Esophagus squamous epithelium (tissue), 5 donors: ENCODE results near the gene MYH14. TPM values are rescaled to one million over a fixed set of nuclear protein-coding genes. Genes with fewer than 3 reads are reported as not detected.
"Not testable (repeated sequence)": the region's sequence is repeated elsewhere in the genome, so short reads cannot be mapped to it uniquely, and the experiment has no call there.

Experiments used
- DNase-seq: peaks from one replicate; lab custom pipeline; 2025; lab: John Stamatoyannopoulos, UW
- H3K27ac ChIP-seq, 4 donors: fragments of 200-600 bp; sonication (generic); one replicate each; pipeline ENCODE4 v1.5.1; 2016 to 2019; ENCODE audit warnings: mild to moderate bottlenecking in 1 of 4
- H3K27me3 ChIP-seq, 4 donors: fragments of 200-600 bp; sonication (generic); 1 replicate in 3 of 4; 2 replicates in 1 of 4; pipeline versions ENCODE4 v1.5.1 to v1.6.0; 2017 to 2021; ENCODE audit warnings: antibody characterized with exemption in 1 of 4
- H3K36me3 ChIP-seq, 3 donors: fragments of 200-600 bp; sonication (generic); one replicate each; pipeline ENCODE4 v1.5.1; 2016 to 2019
- H3K4me1 ChIP-seq, 3 donors: fragments of 200-600 bp; sonication (generic); one replicate each; pipeline ENCODE4 v1.5.1; 2017 to 2019
- H3K4me3 ChIP-seq, 4 donors: fragments of 200-600 bp; sonication (generic); 1 replicate in 3 of 4; 2 replicates in 1 of 4; pipeline ENCODE4 v1.5.1; 2016 to 2019; ENCODE audit warnings: mild to moderate bottlenecking in 2 of 4, moderate library complexity in 1 of 4
- H3K9me3 ChIP-seq, 3 donors: fragments of 200-600 bp; sonication (generic); one replicate each; pipeline ENCODE4 v1.5.1; 2016 to 2019
- POLR2A ChIP-seq, 4 donors: fragments of 450-650 bp; IDR thresholded peaks; one replicate each; pipeline ENCODE4 v1.6.1; 2017; ENCODE audit warnings: antibody characterized with exemption in 4 of 4, mild to moderate bottlenecking in 4 of 4, moderate library complexity in 3 of 4
- WGBS, 2 donors: methylation state at CpG; one replicate each; pipeline ENCODE4 v1.1.5; 2018; 5-methylcytosine and 5-hydroxymethylcytosine counted together
- intact Hi-C: fragments of 100-400 bp; cut with DNase I; formaldehyde crosslinking; loops from one replicate; pipeline ENCODE4 v1.15.0; 2022
- total RNA-seq, 4 donors: library from RNA; depleted of rRNA; stranded (reverse); fragments of >200 nt; gene quantifications; one replicate each; pipeline ENCODE4 v1.1.0, GENCODE V29; 2016
- TF ChIP-seq, protein P1 (sequence below), 6 experiments: fragments of 450-650 bp in 4 of 6; fragments of 200-600 bp in 2 of 6; sonication (generic) in 2 of 6; IDR thresholded peaks; one replicate each; pipeline ENCODE4 v1.5.1; 2016 to 2019; ENCODE audit warnings: antibody characterized with exemption in 6 of 6, mild to moderate bottlenecking in 4 of 6, moderate library complexity in 4 of 6
- donor health status: DM: yes; HTN: yes; CAD: no.

Gene MYH14
- total RNA-seq, 4 donors from 2014 or later, result 31.1 to 141 (median 39.0) TPM

DNA sequence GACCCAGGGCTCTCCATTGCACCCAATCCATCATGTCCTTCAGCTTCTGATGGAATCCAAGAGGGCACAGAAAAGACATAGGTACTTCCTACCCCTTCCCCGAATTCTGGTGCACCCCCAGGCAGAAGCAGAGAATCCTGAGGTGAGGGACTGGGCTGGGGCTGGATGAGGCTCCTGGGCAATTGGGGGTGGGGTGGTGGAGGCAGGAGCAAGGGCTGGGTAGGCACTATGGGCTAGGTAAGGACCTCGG, 128.5 kb downstream of the MYH14 start:
- Histone ChIP-seq H3K36me3 (no peaks in the 10 kb centered on the region), H3K4me1 (peaks cover 10 to 70% (median 16%) of the 10 kb centered on the region in 3 donors), H3K27me3 (peaks cover 4 to 86% (median 19%) of the 10 kb centered on the region in 4 donors), H3K9me3 (peaks cover 0 to 6% (median 0%) of the 10 kb centered on the region in 3 donors), H3K27ac (peak overlapping the region in 1 of 4 donors; percentile 75), H3K4me3 (peak overlapping the region in 1 of 4 donors; percentile 61)
- no peak for TF ChIP-seq POLR2A (IDR thresholded peaks at IDR 0.05)
- WGBS, 2 donors, result 6% methylated on average over 2 of the region's 2 CpGs; no CpG with 5 or more reads in 1 of the 2 donors
- no peak for DNase-seq
- intact Hi-C loops, result no loop called here

DNA sequence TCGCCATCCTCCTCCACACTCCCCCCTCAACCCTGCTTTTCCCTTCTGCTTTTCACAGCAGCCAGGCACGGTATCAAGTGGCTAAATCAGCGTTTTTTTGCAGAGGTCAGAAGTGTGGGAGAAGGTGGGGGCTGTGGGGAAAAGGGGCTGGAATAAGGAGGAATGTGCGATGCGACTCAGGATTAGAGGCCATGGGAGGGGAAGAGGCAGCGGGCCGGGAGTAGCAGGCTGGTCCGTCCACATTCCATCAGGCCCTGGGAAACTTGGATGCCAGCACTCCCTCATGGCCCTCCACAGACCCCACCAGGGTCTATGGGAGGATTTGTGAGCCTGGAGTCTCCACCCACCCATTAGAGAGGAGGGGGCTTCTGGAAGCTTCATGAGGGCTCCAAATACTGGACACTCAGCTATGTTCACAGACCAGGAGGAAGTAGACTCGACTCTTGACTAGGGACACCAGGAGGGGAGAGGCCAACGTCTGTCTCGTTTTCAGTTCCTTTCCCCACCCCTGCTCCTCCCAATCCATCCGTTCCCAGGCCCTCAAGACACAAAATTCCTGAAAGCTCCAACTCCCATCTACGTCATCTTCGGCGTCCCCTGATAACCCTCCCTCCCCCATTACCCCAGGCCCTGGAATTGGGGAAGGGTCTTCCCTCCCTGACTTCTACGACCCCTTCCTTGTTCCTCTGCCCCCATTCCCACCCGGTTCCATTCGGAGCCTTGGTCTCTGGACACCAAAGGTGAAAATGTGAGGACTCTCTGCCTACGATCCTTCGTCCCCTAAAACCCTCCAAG, 129.0 kb downstream of the MYH14 start:
- no peak for DNase-seq
- 8 to 15% methylated on average over 17 to 19 of the region's 20 CpGs for WGBS, 2 donors
- peak overlapping the region in 3 of 4 donors; percentile 19 to 75 (median 65) for H3K27ac ChIP-seq
- TF ChIP-seq, protein P1, sequence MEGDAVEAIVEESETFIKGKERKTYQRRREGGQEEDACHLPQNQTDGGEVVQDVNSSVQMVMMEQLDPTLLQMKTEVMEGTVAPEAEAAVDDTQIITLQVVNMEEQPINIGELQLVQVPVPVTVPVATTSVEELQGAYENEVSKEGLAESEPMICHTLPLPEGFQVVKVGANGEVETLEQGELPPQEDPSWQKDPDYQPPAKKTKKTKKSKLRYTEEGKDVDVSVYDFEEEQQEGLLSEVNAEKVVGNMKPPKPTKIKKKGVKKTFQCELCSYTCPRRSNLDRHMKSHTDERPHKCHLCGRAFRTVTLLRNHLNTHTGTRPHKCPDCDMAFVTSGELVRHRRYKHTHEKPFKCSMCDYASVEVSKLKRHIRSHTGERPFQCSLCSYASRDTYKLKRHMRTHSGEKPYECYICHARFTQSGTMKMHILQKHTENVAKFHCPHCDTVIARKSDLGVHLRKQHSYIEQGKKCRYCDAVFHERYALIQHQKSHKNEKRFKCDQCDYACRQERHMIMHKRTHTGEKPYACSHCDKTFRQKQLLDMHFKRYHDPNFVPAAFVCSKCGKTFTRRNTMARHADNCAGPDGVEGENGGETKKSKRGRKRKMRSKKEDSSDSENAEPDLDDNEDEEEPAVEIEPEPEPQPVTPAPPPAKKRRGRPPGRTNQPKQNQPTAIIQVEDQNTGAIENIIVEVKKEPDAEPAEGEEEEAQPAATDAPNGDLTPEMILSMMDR (IDR thresholded peaks at IDR 0.05), result no peak
- TF ChIP-seq POLR2A (IDR thresholded peaks at IDR 0.05), result no peak
- H3K36me3 ChIP-seq, result no peaks in the 10 kb centered on the region
- peak overlapping the region in 3 of 4 donors; percentile 43 to 61 (median 46) for H3K4me3 ChIP-seq
- intact Hi-C loops, result no loop called here
- H3K9me3 ChIP-seq, result peaks cover 0 to 6% (median 0%) of the 10 kb centered on the region in 3 donors
- H3K27me3 ChIP-seq, result peaks cover 4 to 81% (median 16%) of the 10 kb centered on the region in 4 donors
- H3K4me1 ChIP-seq, result peaks cover 10 to 65% (median 16%) of the 10 kb centered on the region in 3 donors

DNA sequence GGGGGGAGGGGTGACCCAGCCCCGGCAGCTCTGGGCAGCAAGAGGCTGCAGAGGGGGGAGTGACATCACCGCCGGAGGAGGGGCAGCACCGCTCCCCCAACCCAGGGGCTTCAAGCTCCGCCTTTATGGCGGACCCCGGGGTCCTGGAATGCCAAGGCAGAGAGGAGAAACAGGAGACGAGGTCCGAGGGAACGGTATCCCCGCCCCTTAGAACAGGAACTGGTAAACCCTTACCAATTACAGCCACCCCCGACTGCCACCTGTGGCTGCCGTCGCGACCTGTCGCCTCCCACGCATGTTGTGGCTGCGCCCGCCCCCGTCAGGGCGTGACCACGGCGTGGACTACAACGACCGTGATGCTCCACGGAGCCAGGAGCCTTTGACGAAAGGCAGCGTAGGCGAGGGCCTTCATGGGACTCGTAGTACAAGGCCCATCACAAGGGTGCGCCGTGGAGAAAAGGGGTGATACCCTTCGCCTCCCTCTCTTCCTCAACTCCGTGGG, 129.9 kb downstream of the MYH14 start:
- peaks cover 4 to 72% (median 11%) of the 10 kb centered on the region in 4 donors for H3K27me3 ChIP-seq
- DNase-seq, result peak; percentile 52
- 0% methylated on average over 2 of the region's 34 CpGs for WGBS, 2 donors
- peak overlapping the region; percentile 19 to 75 (median 65) for H3K27ac ChIP-seq
- TF ChIP-seq, protein P1 (IDR thresholded peaks at IDR 0.05), result no peak
- TF ChIP-seq POLR2A (IDR thresholded peaks at IDR 0.05), result no peak
- peaks cover 10 to 58% (median 16%) of the 10 kb centered on the region in 3 donors for H3K4me1 ChIP-seq
- H3K4me3 ChIP-seq, result peak overlapping the region; percentile 13 to 61 (median 44)
- H3K9me3 ChIP-seq, result peaks cover 0 to 6% (median 0%) of the 10 kb centered on the region in 3 donors
- intact Hi-C loops, result no loop called here
- no peaks in the 10 kb centered on the region for H3K36me3 ChIP-seq

DNA sequence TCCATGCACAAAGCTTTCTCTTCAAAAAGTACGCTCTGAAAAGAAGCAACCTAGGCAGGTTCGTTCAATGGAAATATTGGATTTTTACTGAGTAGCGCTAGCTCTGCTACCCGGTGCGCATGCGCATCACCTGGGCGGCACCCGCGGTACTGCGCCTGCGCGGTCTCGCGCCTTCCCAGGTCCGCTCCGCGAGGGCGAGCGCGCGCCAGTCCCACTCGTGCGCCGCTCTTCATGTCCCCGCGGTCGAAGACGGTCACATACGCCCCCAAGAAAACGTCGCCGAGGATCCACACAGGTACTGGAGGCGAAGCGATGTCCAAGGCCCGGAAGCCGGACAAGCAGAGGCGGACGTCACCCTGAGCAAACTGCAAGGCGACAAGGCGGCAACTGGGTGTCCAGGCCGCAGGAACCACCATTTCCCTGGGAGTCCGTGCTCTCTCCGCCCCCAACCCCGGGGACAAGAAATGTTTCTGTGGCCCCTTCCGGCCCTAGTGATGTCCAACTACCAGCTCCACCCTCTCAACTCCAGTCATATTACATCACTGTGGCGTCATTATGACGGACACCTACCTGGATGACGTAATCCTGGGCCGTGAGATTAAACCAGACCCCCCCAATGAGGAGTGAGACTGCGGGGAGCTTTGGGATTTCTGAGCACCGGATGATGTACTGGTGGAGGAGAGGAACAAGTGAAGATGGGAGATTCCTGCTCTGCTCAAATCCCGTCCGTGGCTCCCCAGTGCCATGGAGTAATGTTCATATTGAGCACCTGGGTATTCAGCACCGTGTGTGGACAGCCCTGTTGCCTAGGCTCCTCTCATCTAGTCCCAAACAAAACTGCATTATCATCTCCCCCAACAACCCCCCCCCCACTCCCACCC, 130.6 kb downstream of the MYH14 start:
- peak in 1 of 4 donors; percentile 52 for TF ChIP-seq POLR2A (IDR thresholded peaks at IDR 0.05)
- TF ChIP-seq, protein P1 (IDR thresholded peaks at IDR 0.05), result peak in 1 of 6 experiments; percentile 15
- intact Hi-C loops, result no loop called here
- H3K36me3 ChIP-seq, result no peaks in the 10 kb centered on the region
- peaks cover 10 to 55% (median 16%) of the 10 kb centered on the region in 3 donors for H3K4me1 ChIP-seq
- peak overlapping the region; percentile 13 to 61 (median 44) for H3K4me3 ChIP-seq
- WGBS, 2 donors, result 21 to 25% methylated on average over 22 to 27 of the region's 54 CpGs
- DNase-seq, result no peak
- peaks cover 0 to 6% (median 0%) of the 10 kb centered on the region in 3 donors for H3K9me3 ChIP-seq
- peak overlapping the region; percentile 15 to 75 (median 65) for H3K27ac ChIP-seq
- H3K27me3 ChIP-seq, result peaks cover 4 to 68% (median 11%) of the 10 kb centered on the region in 4 donors

DNA sequence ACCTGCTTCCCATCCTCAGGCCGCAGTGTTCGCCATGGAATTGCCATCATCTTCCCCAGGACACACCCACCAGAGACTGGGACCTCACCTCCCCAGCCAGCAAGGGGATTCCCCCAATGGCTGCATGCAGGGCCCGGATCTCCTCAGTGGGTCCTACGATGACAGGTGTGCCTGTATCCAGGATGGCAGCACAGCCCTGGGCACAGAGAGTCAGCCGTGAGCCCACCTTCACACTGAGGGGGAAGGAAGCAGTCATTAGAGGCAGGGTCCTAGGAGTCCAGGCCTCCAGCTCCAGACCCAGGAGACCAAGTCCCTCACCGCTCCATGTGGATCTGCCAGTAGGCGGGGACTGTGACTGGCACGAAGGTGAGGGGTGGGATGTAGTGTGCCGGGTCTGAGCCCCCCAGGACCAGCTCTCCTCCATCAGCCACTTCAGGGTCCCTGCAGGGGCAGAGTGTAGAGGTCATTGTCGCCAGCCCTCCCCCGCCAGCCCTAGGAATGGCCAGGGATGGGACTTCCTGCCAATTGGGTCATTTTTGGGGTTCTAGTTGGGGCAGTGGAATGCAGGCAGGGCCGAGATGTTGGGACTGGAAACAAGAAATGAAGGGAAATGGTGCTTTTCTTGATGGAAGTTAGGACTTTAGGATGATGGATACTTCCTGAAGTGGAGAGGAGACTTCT, 131.5 kb downstream of the MYH14 start:
- Histone ChIP-seq H3K9me3 (peaks cover 0 to 3% (median 0%) of the 10 kb centered on the region in 3 donors), H3K4me3 (no peak overlapping the region), H3K4me1 (peaks cover 7 to 46% (median 11%) of the 10 kb centered on the region in 3 donors), H3K27me3 (peaks cover 4 to 59% (median 11%) of the 10 kb centered on the region in 4 donors), H3K27ac (no peak overlapping the region), H3K36me3 (no peaks in the 10 kb centered on the region)
- TF ChIP-seq POLR2A (IDR thresholded peaks at IDR 0.05), result no peak
- TF ChIP-seq, protein P1 (IDR thresholded peaks at IDR 0.05), result no peak
- no peak for DNase-seq
- intact Hi-C loops, result no loop called here
- WGBS, 2 donors, result 81 to 100% methylated on average over 1 to 4 of the region's 12 CpGs

DNA sequence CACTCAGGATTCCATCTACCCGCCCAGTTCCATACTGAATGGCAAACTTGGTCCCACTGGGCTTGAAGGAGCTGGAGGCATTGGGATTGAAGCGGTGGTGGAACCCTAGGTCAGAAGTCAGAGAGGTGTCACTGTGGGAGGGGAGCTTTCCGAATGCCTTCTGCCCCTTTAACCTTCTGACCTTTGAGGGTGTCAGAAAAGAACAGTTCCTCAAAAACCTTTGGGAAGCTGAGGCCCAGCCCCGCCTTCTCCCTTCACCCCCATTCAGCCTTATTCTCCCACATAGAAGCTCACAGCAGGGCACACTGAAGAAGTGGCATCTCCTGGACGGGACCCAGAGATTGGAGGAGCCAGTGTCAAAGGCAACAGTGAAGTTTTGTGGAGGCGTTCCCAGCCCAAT, 133.6 kb downstream of the MYH14 start:
- intact Hi-C loops, DNase-seq, H3K27ac ChIP-seq, H3K36me3 ChIP-seq, H3K4me3 ChIP-seq, H3K9me3 ChIP-seq: not testable (repeated sequence)
- 79 to 90% methylated on average over 3 to 4 of the region's 6 CpGs for WGBS, 2 donors
- H3K27me3 ChIP-seq, result peaks cover 0 to 37% (median 5%) of the 10 kb centered on the region in 4 donors
- H3K4me1 ChIP-seq, result peaks cover 5 to 24% (median 7%) of the 10 kb centered on the region in 3 donors
